Measurements from ENCODE around the gene GNG7.
A peak's percentile ranks its signal among the peaks of the same experiment; 100 is the strongest.
"Not testable (repeated sequence)": the region's sequence is repeated elsewhere in the genome, so short reads cannot be mapped to it uniquely, and the experiment has no call there.

GNG7 gene

DNA sequence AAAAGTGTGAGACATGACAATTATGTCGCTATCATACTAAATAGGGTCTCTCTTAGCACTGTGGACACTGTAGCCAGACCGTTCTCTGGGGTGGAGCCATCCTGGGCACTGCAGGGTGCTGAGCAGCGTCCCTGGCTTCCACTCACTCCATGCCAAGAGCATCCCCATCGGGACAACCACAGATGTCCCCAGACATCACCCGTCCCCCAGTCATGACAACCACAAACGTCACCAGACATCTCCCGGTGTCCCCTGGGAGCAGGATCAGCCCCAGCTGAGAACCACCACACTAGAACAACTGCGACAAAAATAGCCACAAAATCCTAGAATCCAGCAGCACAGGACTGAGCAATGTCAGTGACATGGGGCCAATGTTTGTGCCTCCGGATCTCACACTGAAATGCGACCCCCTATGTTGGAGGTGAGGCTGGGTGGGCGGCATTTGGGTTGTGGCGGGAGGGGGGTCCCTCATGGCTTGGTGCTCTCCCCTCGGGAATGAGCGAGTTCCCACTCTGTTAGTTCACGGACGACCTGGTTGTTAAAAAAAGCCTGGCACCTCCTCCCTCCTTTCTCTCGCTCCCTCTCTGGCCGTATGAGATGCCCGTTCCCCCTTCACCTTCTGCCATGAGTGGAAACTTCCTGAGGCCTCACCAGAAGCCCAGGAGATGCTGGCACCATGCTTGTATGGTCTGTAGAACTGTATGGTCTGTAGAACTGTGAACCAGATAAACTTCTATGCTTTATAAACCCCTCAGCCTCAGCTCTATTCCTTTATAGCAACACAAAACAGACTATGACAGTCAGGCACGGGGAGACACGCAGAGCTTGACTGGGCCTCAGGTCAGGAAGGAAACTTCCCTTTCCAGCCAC lies 132.7 kb downstream of the GNG7 start:
- H3K36me3 ChIP-seq (ENCODE audit: control insufficient read depth, insufficient read depth, low read length) = no peaks in the 10 kb centered on the region
- no peaks in the 10 kb centered on the region for H3K4me1 ChIP-seq (ENCODE audit: control insufficient read depth, insufficient read depth, low read length)
- H3K27ac ChIP-seq (ENCODE audit: low read depth, low read length) = no peak overlapping the region
- H3K9ac ChIP-seq (ENCODE audit: low read depth, low read length) = no peak overlapping the region
- H3K9me3 ChIP-seq (ENCODE audit: control insufficient read depth, insufficient read depth, low read length) = no peaks in the 10 kb centered on the region
- no peaks in the 10 kb centered on the region for H3K27me3 ChIP-seq (ENCODE audit: control insufficient read depth, insufficient read depth, low read length)
- H3K4me3 ChIP-seq (ENCODE audit: low read depth, low read length) = no peak overlapping the region

DNA sequence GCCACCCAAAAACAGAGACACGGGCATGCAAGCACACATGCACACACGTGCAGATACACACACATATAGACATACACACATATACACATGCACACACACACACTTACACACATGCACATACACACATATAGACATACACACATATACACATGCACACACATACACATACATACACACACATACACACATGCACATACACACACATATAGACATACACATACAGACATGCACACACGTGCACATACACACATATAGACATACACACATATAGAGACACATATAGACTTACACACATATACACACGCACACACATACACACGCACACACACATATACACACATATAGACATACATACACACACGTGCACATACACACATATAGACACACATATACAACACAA lies 134.5 kb downstream of the GNG7 start:
- Histone ChIP-seq H3K4me3 (ENCODE audit: low read depth, low read length) (no peak overlapping the region), H3K27me3 (ENCODE audit: control insufficient read depth, insufficient read depth, low read length) (no peaks in the 10 kb centered on the region), H3K4me1 (ENCODE audit: control insufficient read depth, insufficient read depth, low read length) (no peaks in the 10 kb centered on the region), H3K36me3 (ENCODE audit: control insufficient read depth, insufficient read depth, low read length) (no peaks in the 10 kb centered on the region), H3K9me3 (ENCODE audit: control insufficient read depth, insufficient read depth, low read length) (no peaks in the 10 kb centered on the region), H3K9ac (ENCODE audit: low read depth, low read length) (no peak overlapping the region), H3K27ac (ENCODE audit: low read depth, low read length) (no peak overlapping the region)

DNA sequence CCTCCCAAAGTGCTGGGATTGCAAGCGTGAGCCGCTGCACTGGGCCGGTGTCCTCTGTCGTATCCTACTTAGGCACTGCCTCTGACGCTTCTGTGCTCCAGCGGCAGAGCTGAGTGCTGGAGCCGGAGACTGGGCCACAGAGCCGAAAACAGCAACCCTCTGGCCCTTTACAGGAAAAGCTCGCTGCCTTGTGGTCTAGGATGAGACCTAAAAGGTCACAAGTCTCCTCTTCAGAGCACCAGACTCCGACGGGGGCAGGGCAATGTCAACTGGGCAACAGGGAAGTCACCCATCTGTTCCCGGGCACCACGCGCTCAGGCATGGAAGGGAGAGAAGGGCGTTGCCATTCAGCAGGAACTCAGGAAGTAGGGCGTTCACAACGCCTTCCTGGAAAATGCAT lies 134.9 kb downstream of the GNG7 start:
- Histone ChIP-seq H3K36me3 (ENCODE audit: control insufficient read depth, insufficient read depth, low read length) (no peaks in the 10 kb centered on the region), H3K27me3 (ENCODE audit: control insufficient read depth, insufficient read depth, low read length) (no peaks in the 10 kb centered on the region), H3K4me3 (ENCODE audit: low read depth, low read length) (no peak overlapping the region), H3K9me3 (ENCODE audit: control insufficient read depth, insufficient read depth, low read length) (no peaks in the 10 kb centered on the region), H3K9ac (ENCODE audit: low read depth, low read length) (no peak overlapping the region), H3K27ac (ENCODE audit: low read depth, low read length) (no peak overlapping the region), H3K4me1 (ENCODE audit: control insufficient read depth, insufficient read depth, low read length) (no peaks in the 10 kb centered on the region)

DNA sequence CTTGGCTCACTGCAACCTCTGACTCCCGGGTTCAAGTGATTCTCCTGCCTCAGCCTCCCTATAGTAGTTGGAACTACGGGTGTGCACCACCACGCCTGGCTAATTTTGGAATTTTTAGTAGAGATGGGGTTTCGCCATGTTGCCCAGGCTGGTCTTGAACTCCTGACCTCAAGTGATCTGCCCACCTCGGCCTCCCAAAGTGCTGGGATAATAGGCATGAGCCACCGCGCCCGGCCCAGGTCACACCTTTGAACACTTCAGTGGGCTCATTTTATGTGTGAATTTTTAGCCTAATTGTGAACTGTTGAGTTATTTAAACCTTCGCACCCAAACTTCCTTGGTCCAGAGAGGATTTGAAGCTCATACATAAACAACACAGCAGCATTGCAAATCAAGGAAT lies 138.9 kb downstream of the GNG7 start:
- H3K27ac ChIP-seq (ENCODE audit: low read depth, low read length); H3K9me3 ChIP-seq (ENCODE audit: control insufficient read depth, insufficient read depth, low read length); H3K27me3 ChIP-seq (ENCODE audit: control insufficient read depth, insufficient read depth, low read length); H3K9ac ChIP-seq (ENCODE audit: low read depth, low read length); H3K36me3 ChIP-seq (ENCODE audit: control insufficient read depth, insufficient read depth, low read length); H3K4me3 ChIP-seq (ENCODE audit: low read depth, low read length); H3K4me1 ChIP-seq (ENCODE audit: control insufficient read depth, insufficient read depth, low read length): not testable (repeated sequence)

DNA sequence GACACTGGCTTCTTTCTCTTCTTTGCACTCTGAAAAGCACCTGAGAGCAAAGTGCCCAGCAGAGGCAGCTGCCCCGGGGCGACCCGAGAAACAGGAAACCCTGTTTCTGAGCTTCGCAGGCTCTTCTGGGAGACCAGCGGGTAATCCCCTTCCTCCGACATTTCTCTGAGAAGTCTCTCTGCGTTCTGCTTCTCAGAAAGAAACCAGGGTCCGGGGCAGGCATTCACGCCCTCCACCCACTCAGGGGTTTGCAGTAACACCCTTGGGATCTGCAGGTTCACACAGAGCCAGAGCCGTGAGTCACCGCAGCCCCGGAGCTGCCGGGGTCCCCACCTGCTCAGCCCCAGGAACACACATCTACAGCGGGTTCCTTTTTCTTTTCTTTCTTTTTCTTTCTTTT lies 140.6 kb downstream of the GNG7 start:
- Histone ChIP-seq H3K4me3 (ENCODE audit: low read depth, low read length) (no peak overlapping the region), H3K27me3 (ENCODE audit: control insufficient read depth, insufficient read depth, low read length) (no peaks in the 10 kb centered on the region), H3K9me3 (ENCODE audit: control insufficient read depth, insufficient read depth, low read length) (no peaks in the 10 kb centered on the region), H3K9ac (ENCODE audit: low read depth, low read length) (no peak overlapping the region), H3K36me3 (ENCODE audit: control insufficient read depth, insufficient read depth, low read length) (no peaks in the 10 kb centered on the region), H3K4me1 (ENCODE audit: control insufficient read depth, insufficient read depth, low read length) (no peaks in the 10 kb centered on the region; the same call in 1 of the 2 replicates), H3K27ac (ENCODE audit: low read depth, low read length) (no peak overlapping the region)

DNA sequence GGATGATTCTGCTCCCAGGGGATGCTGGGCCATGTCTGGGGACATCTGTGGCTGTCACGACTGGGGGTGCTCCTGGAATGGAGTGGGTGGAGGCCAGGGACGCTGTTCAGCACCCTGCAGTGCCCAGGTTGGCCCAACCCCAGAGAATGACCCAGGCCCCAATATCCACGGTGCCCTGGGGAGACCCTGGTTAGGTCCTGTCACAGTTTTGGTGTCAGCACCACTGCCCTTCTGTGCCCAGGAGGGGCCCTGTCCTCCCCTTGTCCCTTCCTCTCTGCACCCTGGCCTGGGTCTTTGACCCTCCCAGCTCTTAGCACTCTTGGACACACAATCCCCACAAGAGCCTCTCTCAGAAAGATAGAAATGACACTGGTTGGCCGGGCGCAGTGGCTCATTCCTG lies 141.3 kb downstream of the GNG7 start:
- no peaks in the 10 kb centered on the region for H3K27me3 ChIP-seq (ENCODE audit: control insufficient read depth, insufficient read depth, low read length)
- no peaks in the 10 kb centered on the region for H3K9me3 ChIP-seq (ENCODE audit: control insufficient read depth, insufficient read depth, low read length)
- H3K36me3 ChIP-seq (ENCODE audit: control insufficient read depth, insufficient read depth, low read length) = no peaks in the 10 kb centered on the region
- H3K4me1 ChIP-seq (ENCODE audit: control insufficient read depth, insufficient read depth, low read length) = no peaks in the 10 kb centered on the region; the same call in 1 of the 2 replicates
- no peak overlapping the region for H3K27ac ChIP-seq (ENCODE audit: low read depth, low read length)
- H3K4me3 ChIP-seq (ENCODE audit: low read depth, low read length) = no peak overlapping the region
- H3K9ac ChIP-seq (ENCODE audit: low read depth, low read length) = no peak overlapping the region

DNA sequence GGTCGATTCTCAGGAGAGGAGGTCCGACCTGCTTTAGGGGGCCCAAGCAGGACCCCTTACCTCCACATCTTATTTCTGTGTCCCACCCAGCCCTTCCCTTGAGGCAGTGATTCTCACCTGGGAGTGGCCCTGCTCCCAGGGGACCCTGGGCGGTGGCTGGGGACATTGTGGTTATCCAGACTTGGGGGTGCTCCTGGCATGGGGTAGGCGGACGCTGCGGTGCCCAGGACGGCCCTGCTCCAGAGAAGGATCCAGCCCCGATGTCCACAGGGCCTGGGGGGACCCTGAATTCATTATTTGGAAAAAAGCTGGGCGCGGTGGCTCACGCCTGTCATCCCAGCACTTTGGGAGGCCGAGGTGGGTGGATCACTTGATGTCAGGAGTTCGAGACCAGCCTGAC lies 142.1 kb downstream of the GNG7 start:
- H3K36me3 ChIP-seq (ENCODE audit: control insufficient read depth, insufficient read depth, low read length) = no peaks in the 10 kb centered on the region
- H3K9ac ChIP-seq (ENCODE audit: low read depth, low read length) = no peak overlapping the region
- H3K9me3 ChIP-seq (ENCODE audit: control insufficient read depth, insufficient read depth, low read length) = no peaks in the 10 kb centered on the region
- no peaks in the 10 kb centered on the region; the same call in 1 of the 2 replicates for H3K4me1 ChIP-seq (ENCODE audit: control insufficient read depth, insufficient read depth, low read length)
- H3K4me3 ChIP-seq (ENCODE audit: low read depth, low read length) = no peak overlapping the region
- H3K27me3 ChIP-seq (ENCODE audit: control insufficient read depth, insufficient read depth, low read length) = no peaks in the 10 kb centered on the region
- H3K27ac ChIP-seq (ENCODE audit: low read depth, low read length) = no peak overlapping the region

DNA sequence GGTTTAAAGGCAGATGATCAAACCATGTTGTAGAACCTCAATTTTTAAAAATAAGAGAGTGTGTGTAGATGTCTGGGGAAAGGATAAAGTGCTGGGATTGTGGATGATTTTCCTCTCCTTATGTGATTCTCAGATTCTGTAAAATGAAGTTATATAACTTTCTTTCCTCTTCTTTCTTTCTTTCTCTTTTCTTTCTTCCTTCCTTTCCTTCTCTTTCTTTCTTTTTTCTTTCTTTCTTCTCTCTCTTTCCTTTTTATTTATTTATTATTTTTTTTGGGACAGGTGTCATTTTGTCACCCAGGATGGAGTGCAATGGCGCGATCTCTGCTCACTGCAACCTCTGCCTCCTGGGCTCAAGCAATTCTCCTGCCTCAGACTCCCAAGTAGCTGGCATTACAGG lies 144.0 kb downstream of the GNG7 start:
- no peaks in the 10 kb centered on the region; the same call in 1 of the 2 replicates for H3K4me1 ChIP-seq (ENCODE audit: control insufficient read depth, insufficient read depth, low read length)
- H3K4me3 ChIP-seq (ENCODE audit: low read depth, low read length) = no peak overlapping the region
- H3K36me3 ChIP-seq (ENCODE audit: control insufficient read depth, insufficient read depth, low read length) = no peaks in the 10 kb centered on the region
- H3K9ac ChIP-seq (ENCODE audit: low read depth, low read length) = no peak overlapping the region
- no peaks in the 10 kb centered on the region for H3K27me3 ChIP-seq (ENCODE audit: control insufficient read depth, insufficient read depth, low read length)
- no peaks in the 10 kb centered on the region for H3K9me3 ChIP-seq (ENCODE audit: control insufficient read depth, insufficient read depth, low read length)
- no peak overlapping the region for H3K27ac ChIP-seq (ENCODE audit: low read depth, low read length)

DNA sequence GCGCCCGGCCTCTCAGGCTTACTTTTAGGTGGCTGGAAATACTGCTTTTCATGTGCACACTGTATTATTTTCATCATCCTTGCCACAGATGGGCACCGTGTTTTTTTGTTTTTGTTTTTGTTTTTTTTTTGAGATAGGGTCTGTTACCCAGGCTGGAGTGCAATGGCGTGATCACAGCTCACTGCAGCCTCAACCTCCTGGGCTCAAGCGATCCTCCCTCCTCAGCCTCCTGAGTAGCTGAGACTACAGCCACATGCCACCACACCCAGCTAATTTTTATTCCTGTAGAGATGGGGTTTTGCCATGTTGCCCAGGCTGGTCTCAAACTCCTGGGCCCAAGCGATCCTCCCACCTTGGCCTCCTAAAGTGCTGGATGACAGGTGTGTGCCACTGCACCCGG lies 144.4 kb downstream of the GNG7 start:
- H3K27ac ChIP-seq (ENCODE audit: low read depth, low read length); H3K9ac ChIP-seq (ENCODE audit: low read depth, low read length); H3K4me1 ChIP-seq (ENCODE audit: control insufficient read depth, insufficient read depth, low read length): not testable (repeated sequence)

DNA sequence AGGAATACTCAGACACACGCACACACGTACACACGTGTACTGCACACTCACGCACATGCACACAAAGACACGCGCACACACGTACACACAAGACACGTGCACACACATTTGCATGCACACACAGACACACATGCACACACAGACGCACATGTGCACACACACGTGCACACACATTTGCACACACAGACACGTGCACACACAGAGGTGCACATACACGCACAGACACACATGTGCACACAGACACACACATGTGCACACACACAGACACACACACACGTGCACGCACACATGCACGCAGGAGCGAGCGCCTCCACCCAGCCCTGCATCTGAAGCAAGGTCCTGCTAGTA lies 145.4 kb downstream of the GNG7 start:
- no peak overlapping the region for H3K27ac ChIP-seq (ENCODE audit: low read depth, low read length)
- H3K9me3 ChIP-seq (ENCODE audit: control insufficient read depth, insufficient read depth, low read length) = no peaks in the 10 kb centered on the region
- no peaks in the 10 kb centered on the region; the same call in 1 of the 2 replicates for H3K4me1 ChIP-seq (ENCODE audit: control insufficient read depth, insufficient read depth, low read length)
- no peak overlapping the region for H3K4me3 ChIP-seq (ENCODE audit: low read depth, low read length)
- no peak overlapping the region for H3K9ac ChIP-seq (ENCODE audit: low read depth, low read length)
- no peaks in the 10 kb centered on the region for H3K27me3 ChIP-seq (ENCODE audit: control insufficient read depth, insufficient read depth, low read length)
- no peaks in the 10 kb centered on the region for H3K36me3 ChIP-seq (ENCODE audit: control insufficient read depth, insufficient read depth, low read length)

More for the DNA sequence above, 144.4 kb downstream of the GNG7 start:
- H3K4me3 ChIP-seq (ENCODE audit: low read depth, low read length); H3K36me3 ChIP-seq (ENCODE audit: control insufficient read depth, insufficient read depth, low read length); H3K27me3 ChIP-seq (ENCODE audit: control insufficient read depth, insufficient read depth, low read length); H3K9me3 ChIP-seq (ENCODE audit: control insufficient read depth, insufficient read depth, low read length): not testable (repeated sequence)

DNA sequence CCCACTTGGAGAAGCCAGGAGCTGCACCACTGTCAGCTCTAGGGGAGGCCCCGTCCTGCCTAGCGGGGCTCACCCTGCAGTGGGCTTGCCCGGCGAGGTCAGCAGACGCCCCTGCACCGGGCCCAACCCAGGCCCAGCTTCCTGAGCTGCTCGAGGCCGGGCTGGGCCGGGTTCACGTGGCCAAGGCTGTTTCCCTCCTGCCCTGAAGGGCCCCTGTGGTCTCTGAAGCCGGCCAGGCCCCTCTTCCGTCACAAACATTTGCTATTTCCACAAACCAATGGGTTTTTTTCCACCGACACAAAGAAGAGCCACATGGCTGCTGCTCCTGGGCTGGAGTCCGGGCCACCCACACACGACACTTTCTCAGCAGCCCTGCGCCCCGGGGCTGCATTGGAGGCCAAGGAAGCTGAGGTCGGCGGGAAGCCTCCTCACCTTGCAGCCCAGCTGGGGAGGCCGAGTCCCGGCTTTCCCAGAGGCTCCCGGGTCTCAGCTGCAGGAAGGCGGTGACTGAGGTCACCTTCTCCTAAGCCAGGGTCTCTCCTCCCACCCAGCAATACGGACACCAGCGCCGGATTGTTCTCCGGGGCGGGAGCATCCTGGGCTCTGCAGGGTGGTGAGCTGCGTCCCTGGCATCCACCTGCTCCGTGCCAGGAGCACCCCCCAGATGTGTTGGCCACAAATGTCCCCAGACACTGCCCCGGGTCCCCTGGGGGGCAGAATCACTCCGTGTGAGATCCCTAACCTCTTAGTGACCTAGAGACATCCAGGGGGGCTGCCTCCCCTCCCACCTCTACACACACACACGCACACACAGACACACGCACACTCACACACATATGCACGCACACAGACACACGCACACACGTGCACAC lies 146.0 kb downstream of the GNG7 start:
- Histone ChIP-seq H3K9me3 (ENCODE audit: control insufficient read depth, insufficient read depth, low read length) (no peaks in the 10 kb centered on the region), H3K27me3 (ENCODE audit: control insufficient read depth, insufficient read depth, low read length) (no peaks in the 10 kb centered on the region), H3K27ac (ENCODE audit: low read depth, low read length) (peak overlapping the region; percentile 12), H3K9ac (ENCODE audit: low read depth, low read length) (no peak overlapping the region), H3K4me1 (ENCODE audit: control insufficient read depth, insufficient read depth, low read length) (no peaks in the 10 kb centered on the region; the same call in 1 of the 2 replicates), H3K4me3 (ENCODE audit: low read depth, low read length) (no peak overlapping the region), H3K36me3 (ENCODE audit: control insufficient read depth, insufficient read depth, low read length) (no peaks in the 10 kb centered on the region)

All from HUES48 (cell line).